Mucosa of descending colon (tissue), 3 donors: ENCODE data around the gene ITPA. TPM values are rescaled to one million over a fixed set of nuclear protein-coding genes. Genes with fewer than 3 reads are reported as not detected.
"Not testable (repeated sequence)": the region's sequence is repeated elsewhere in the genome, so short reads cannot be mapped to it uniquely, and the experiment has no call there.

Experiments used
- ATAC-seq: fragments of 200-7000 bp; cut with Tn5 transposase; one replicate; pipeline ENCODE4 v1.9.1; 2020; ENCODE audit warnings: mild to moderate bottlenecking, moderate library complexity
- DNase-seq, 3 donors: peaks; one replicate each; pipeline ENCODE4 v3.0.0-alpha.2; 2020
- H3K36me3 ChIP-seq: fragments of 200-600 bp; one replicate; pipeline ENCODE4 v1.8.0; 2021; ENCODE audit warnings: low read depth, mild to moderate bottlenecking
- H3K4me1 ChIP-seq: fragments of 200-600 bp; one replicate; pipeline ENCODE4 v1.8.0; 2021; ENCODE audit warnings: low read depth, mild to moderate bottlenecking
- H3K4me3 ChIP-seq: fragments of 200-600 bp; one replicate; pipeline ENCODE4 v1.8.0; 2021; ENCODE audit warnings: mild to moderate bottlenecking
- H3K9me3 ChIP-seq: fragments of 200-600 bp; one replicate; pipeline ENCODE4 v1.8.0; 2021; ENCODE audit warnings: mild to moderate bottlenecking
- CTCF ChIP-seq: fragments of 200-600 bp; IDR thresholded peaks from one replicate; pipeline ENCODE4 v1.8.0; 2022; ENCODE audit warnings: antibody characterized with exemption, mild to moderate bottlenecking
- intact Hi-C, 2 donors: fragments of 100-400 bp; cut with DNase I in 1 of 2; cut with micrococcal nuclease in 1 of 2; formaldehyde crosslinking; loops; one replicate each; pipeline versions ENCODE4 v1.11.0 to v1.11.1; 2022; cut with DNase I, micrococcal nuclease
- total RNA-seq, 3 donors: library from RNA; stranded (reverse); fragmentation: NEBNext Ultra II Directional in 2 of 3; extraction: Animal tissue kit (Norgen Biotek cat#: 25700) in 2 of 3; gene quantifications; one replicate each; pipeline versions ENCODE4 v1.2.1 to v1.2.4, GENCODE V29; 2021 to 2023
- donor health status: DM: no; HTN: no; CAD: no; lungs with moderate emphysema.
- donor health status: DM: no; HTN: no; CAD: no.
- donor health status: DM: no; HTN: yes; CAD: no.

ITPA gene
- total RNA-seq, 3 donors from 2014 or later, result 29.8 to 44.7 (median 43.8) TPM

GRCh38 chr20:3180319-3180718 lies 29.0 kb upstream of the ITPA start:
- Histone ChIP-seq H3K36me3 (no peaks in the 10 kb centered on the region), H3K9me3 (no peaks in the 10 kb centered on the region), H3K4me1 (no peaks in the 10 kb centered on the region), H3K4me3 (no peak overlapping the region)
- DNase-seq, result no peak
- ATAC-seq, result no peak
- intact Hi-C loops, result no loop called here
- TF ChIP-seq CTCF, result no peak

DNA sequence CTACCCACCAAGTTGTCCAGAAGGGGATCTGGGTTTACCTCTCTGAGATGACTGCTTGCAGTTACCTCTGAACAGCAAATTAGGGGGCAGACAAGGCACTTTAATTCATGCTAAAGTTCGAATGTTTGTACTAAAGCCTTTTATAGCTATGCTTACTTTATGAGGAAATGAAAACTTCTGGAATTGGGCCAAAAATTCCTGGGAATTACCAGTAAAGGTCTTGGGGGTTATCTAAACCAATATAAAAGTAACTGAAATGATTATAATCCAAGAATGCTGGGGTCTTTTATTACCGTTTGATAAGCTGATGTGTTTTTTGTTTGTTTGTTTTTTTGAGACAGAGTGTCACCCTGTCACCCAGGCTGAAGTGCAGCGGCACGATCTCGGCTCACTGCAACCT lies 28.0 kb upstream of the ITPA start:
- TF ChIP-seq CTCF, result no peak
- no peaks in the 10 kb centered on the region for H3K4me1 ChIP-seq
- H3K9me3 ChIP-seq, result no peaks in the 10 kb centered on the region
- peak in 1 of 3 donors; percentile 48 for DNase-seq
- no peaks in the 10 kb centered on the region for H3K36me3 ChIP-seq
- intact Hi-C loops, result no loop called here
- H3K4me3 ChIP-seq, result no peak overlapping the region
- ATAC-seq, result peak; percentile 76

- H3K36me3 ChIP-seq, H3K4me3 ChIP-seq, intact Hi-C loops, H3K9me3 ChIP-seq, ATAC-seq, H3K4me1 ChIP-seq: not testable (repeated sequence)
- DNase-seq, result peak in 1 of 3 donors; percentile 8
Observed at GRCh38 chr20:3182429-3182828, 26.9 kb upstream of the ITPA start.

GRCh38 chr20:3183896-3184612 lies 25.2 kb upstream of the ITPA start:
- H3K4me3 ChIP-seq, result no peak overlapping the region
- no peaks in the 10 kb centered on the region for H3K36me3 ChIP-seq
- H3K4me1 ChIP-seq, result no peaks in the 10 kb centered on the region
- ATAC-seq, result no peak
- no peak for TF ChIP-seq CTCF
- DNase-seq, result no peak
- intact Hi-C loops, result no loop called here
- H3K9me3 ChIP-seq, result no peaks in the 10 kb centered on the region

GRCh38 chr20:3187861-3188260 lies 21.4 kb upstream of the ITPA start:
- H3K36me3 ChIP-seq, ATAC-seq, intact Hi-C loops: not testable (repeated sequence)

DNA sequence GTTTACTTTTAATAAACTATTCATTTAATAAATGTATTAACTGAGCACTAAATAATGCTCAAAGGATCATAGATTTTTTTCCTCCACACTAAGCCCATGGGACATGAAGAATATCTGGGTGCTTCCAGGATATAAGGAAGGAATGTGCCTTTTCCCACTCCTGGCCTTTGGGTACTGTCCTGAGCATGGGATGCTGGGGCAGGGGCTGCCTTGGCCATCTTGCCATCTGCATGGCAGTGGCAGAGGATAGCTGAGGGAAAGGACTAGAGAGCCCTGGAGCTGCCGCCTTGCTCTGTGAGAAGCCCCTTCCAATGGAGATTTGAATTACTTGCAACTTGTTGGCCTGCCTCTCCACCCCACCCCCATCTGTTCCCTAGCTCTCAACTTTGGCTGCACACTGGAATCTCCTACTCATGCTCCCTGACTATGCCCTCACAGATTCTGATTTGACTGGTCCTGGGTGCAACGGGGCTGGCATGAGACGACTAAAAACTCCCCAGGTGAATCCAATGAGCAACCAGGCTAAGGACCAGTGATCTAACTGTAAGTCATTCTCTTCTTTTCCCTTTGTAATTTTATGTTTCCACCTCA lies 20.4 kb upstream of the ITPA start:
- H3K4me1 ChIP-seq, result no peaks in the 10 kb centered on the region
- TF ChIP-seq CTCF, result no peak
- intact Hi-C loops, result no loop called here
- H3K4me3 ChIP-seq, result no peak overlapping the region
- DNase-seq (peak in 1 of 3 donors; percentile 12), ATAC-seq (no peak)
- peaks cover 4% of the 10 kb centered on the region for H3K36me3 ChIP-seq
- no peaks in the 10 kb centered on the region for H3K9me3 ChIP-seq

More at GRCh38 chr20:3187861-3188260, 21.4 kb upstream of the ITPA start:
- peak in 1 of 3 donors; percentile 15 for DNase-seq
- H3K9me3 ChIP-seq, H3K4me3 ChIP-seq, H3K4me1 ChIP-seq: not testable (repeated sequence)
